GM23248 (cell line): ENCODE data around the gene MMP2.

Experiments used
- EZH2 ChIP-seq: fragments of 200-600 bp; sonication (generic); IDR thresholded peaks from 2 replicates; pipeline ENCODE4 v1.6.1; 2018; ENCODE audit warnings: antibody characterized with exemption, mild to moderate bottlenecking; ENCODE audit not compliant: insufficient read depth, poor library complexity, severe bottlenecking
- EZH2phosphoT487 ChIP-seq: fragments of 200-600 bp; sonication (generic); IDR thresholded peaks from 2 replicates; pipeline ENCODE4 v1.6.1; 2018; ENCODE audit warnings: antibody characterized with exemption, moderate library complexity, mild to moderate bottlenecking, low read depth; ENCODE audit not compliant: insufficient read depth

GRCh38 chr16:55506708-55507107 is 27.7 kb downstream of the MMP2 start:
- TF ChIP-seq EZH2 = no peak
- TF ChIP-seq EZH2phosphoT487 = no peak
